Measurements from ENCODE around the gene PPL.

- TF ChIP-seq CTCF (IDR thresholded peaks at IDR 0.05; ENCODE audit: poor library complexity) (no peak), EZH2 (IDR thresholded peaks at IDR 0.05; ENCODE audit: borderline replicate concordance) (no peak), EZH2phosphoT487 (IDR thresholded peaks at IDR 0.05; ENCODE audit: low read depth, severe bottlenecking, unreplicated experiment) (no peak)
These were observed 54.8 kb downstream of the PPL start for GRCh38 chr16:4882000-4882632.

Data from hepatocyte (in vitro differentiated cells).